Skeletal muscle satellite cell (primary cell): Measurements from ENCODE around the gene C19orf44.

Experiments
- H3K27me3 ChIP-seq: 2 replicates; pipeline ENCODE4 v1.7.0; 2013; ENCODE audit warnings: low read length; ENCODE audit not compliant: control insufficient read depth, insufficient read depth
- H3K36me3 ChIP-seq: 2 replicates; pipeline ENCODE4 v1.7.0; 2013; ENCODE audit warnings: mild to moderate bottlenecking, control low read depth, low read length; ENCODE audit not compliant: insufficient read depth
- H3K4me1 ChIP-seq: 2 replicates; pipeline ENCODE4 v1.7.0; 2013; ENCODE audit warnings: low read length; ENCODE audit not compliant: control insufficient read depth, insufficient read depth
- H3K4me2 ChIP-seq: 2 replicates; pipeline ENCODE4 v1.7.0; 2013; ENCODE audit warnings: mild to moderate bottlenecking, low read length
- H3K4me3 ChIP-seq: 2 replicates; pipeline ENCODE4 v1.7.0; 2013; ENCODE audit warnings: low read length
- H3K9ac ChIP-seq: 2 replicates; pipeline ENCODE4 v1.7.0; 2013; ENCODE audit warnings: mild to moderate bottlenecking, low read depth, low read length, moderate library complexity
- H3K9me3 ChIP-seq: replicated peaks from 2 replicates; pipeline ENCODE4 v1.7.0; 2013; ENCODE audit warnings: mild to moderate bottlenecking, control low read depth, low read length

The C19orf44 gene

DNA sequence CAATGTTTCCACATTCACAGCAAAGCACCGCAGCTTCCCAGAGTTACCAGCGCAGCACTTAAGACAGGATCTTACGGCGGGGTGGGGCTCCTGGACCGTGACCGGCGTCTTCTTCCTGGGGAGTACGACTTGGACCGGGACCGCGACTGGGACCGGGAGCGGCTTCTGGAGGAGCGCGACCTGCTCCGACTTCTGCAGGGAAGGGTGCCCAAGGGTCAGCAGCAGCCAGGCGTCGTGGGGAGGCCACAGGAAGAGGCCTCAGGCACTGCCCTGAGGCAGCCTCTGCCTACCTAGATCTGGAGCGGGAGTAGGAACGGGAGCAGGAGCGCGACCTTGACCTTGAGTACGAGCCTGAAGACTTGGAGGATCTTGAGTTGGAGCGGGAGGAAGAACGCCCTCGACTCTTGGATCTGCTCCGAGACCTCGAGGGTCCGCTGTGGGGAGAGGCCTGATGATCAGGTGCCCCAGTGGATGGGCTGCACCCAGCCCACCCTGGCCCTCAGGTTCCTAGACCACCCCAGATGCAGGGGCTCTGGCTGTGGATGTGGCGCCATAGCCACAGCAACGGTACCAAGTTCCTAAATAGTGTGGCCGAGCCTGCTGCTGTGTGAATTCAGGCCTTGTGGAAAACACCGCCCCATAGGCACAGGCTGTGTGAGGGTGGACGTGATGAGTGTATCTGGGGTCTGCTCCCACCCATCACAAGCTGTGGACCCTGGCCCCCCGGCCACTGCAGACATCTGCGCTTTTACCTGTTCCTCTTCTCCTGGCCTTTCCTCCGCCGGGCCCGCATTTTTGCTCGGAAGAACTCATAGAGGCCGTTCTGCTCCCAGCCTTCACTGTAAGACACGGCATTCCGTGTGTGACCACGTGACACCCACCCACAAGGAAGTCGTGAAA is 24.1 kb downstream of the C19orf44 start:
- Histone ChIP-seq H3K9ac (no peak overlapping the region), H3K27me3 (no peaks in the 10 kb centered on the region), H3K36me3 (peaks cover 79% of the 10 kb centered on the region), H3K4me3 (no peak overlapping the region), H3K4me1 (no peaks in the 10 kb centered on the region), H3K4me2 (no peak overlapping the region), H3K9me3 (no peaks in the 10 kb centered on the region)

DNA sequence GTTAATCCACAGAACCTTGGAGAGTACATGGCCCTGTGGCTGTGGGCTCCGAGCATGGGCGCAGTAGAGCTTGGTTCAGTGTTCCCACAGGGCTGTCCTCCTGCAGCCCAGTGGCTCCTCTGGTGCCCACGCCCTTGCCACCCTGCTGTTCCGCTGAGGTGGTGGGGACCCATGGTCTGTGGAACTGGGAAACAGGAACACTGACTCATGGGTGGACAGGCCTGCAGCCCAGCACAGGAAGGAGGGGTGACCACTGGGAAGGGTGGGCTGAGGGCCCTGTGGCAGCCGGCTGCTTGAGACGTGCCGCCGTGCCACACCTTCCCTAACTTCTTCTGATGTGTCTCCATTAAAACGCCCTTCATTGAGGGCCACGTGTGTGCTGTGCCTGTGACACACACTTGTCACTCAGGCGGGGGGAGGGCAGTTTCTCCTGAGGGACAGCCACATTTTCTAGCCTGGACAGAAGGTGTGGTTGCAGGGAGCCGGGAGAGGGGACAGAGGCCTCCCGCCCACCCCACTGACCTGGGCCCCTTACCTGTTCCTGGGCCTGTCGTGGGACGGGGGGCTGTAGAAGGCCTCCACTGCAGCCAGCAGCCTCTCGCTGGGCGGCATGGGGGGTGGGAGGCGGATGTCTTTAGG is 24.9 kb downstream of the C19orf44 start:
- Histone ChIP-seq H3K4me3 (no peak overlapping the region), H3K27me3 (no peaks in the 10 kb centered on the region), H3K4me1 (no peaks in the 10 kb centered on the region), H3K36me3 (peaks cover 86% of the 10 kb centered on the region), H3K9me3 (no peaks in the 10 kb centered on the region), H3K9ac (no peak overlapping the region), H3K4me2 (no peak overlapping the region)

DNA sequence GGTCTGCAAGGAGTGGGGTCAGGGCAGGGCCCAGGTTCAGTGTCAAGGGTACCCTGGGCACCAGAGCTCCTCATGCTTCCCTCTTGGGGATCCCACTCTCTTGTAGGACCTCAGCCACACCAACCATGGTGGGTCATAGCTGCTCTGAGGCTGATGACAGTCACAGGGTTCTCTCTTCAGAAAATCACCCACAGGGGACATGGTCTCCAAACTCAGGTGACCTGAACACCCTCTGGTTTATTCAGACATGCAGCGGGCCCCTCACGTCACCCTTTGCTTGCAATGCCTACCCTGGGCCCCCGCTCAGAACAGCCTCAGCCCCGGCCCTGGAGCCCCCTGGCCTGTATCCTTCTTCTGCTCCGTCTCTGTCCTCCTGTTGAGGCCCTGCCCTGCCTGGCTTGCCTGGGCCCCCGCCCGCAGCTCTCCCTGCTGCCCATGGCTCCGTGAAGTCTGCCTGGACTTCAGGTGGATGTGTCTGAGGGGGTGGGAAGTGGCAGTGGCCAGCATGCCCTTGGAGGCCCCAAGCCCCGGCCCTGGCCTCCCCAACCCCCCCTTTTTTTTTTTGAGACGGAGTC is 25.6 kb downstream of the C19orf44 start:
- Histone ChIP-seq H3K9ac (no peak overlapping the region), H3K36me3 (peaks cover 88% of the 10 kb centered on the region), H3K4me2 (no peak overlapping the region), H3K27me3 (no peaks in the 10 kb centered on the region), H3K4me3 (no peak overlapping the region), H3K4me1 (no peaks in the 10 kb centered on the region), H3K9me3 (no peaks in the 10 kb centered on the region)

DNA sequence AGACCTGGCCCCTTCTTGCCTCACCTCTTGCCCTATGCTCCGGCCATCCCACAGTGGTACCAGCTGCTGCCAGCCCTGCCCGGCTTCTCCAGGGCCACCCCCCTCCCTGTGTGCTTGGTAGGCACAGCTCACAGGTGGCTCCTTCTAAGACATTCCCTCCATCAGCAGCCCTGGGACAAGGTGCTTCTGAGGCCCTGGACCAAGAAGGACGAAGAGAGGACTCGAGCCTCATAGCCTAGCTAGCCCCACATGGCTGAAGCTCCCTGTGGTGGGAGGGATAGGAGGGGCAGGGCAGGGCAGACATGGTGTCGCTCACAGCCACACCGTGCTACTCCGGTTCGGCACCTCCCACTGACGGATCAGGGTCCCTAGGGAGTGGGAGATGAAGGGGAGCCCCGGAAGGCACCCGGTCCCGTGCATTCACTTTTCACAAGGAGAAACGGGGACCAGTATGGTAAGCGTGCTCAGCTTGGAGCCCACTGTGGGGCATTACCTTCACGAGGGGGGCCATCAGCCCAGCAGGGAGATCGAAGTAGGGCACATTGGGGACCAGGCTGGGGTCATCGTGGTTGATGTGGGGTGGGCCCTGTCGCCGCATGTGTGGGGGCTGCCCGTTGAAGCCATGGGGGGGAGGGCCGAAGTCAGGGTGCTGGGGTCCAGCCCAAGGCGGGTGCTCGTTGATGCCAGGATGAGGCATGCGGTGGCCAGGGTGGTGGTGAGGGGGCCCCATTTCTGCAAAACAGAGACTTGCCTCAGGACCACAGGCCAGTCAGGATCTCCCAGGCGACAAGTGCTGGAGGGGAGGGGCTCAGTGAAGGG is 26.6 kb downstream of the C19orf44 start:
- no peak overlapping the region for H3K4me2 ChIP-seq
- no peaks in the 10 kb centered on the region for H3K4me1 ChIP-seq
- H3K4me3 ChIP-seq: no peak overlapping the region
- no peaks in the 10 kb centered on the region for H3K27me3 ChIP-seq
- peaks cover 88% of the 10 kb centered on the region for H3K36me3 ChIP-seq
- H3K9me3 ChIP-seq: no peaks in the 10 kb centered on the region
- H3K9ac ChIP-seq: no peak overlapping the region

DNA sequence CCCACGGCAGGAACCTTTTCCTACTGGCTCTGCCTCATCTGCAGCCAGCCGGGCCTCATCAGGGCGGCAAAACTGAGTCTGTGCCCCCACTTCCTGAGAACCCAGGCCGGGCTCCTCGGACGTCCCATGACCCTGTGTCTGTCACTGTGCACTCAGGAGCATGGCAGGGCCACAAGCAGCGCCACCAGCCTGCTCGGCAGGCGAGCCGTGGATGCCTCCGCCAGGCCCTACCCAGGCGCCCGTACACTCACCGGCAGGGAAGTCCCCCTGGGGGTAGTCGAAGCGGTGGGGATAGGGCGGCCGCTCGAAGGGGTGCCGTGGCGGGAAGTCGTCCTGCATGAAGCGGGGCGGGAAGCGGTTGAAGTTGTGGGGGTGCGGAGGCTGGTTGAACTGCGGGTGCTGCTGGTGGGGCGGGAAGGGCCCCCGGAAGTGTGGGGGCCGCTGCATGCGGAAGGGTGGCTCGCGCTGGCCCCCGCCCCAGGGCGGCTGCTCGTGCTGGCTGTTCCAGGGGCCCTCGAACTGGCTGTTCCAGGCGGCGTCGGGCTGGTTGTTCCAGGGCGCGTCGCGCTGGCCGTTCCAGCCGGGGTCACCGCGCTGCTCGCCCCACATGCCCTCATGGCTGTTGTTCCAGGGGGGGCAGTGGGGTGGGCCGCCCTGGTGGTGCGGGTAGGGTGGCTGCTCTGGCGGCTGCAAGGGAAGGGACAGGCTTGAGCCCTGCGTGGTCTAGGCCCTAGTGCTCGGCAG is 29.0 kb downstream of the C19orf44 start:
- no peak overlapping the region for H3K4me2 ChIP-seq
- no peak overlapping the region for H3K4me3 ChIP-seq
- H3K9me3 ChIP-seq: no peaks in the 10 kb centered on the region
- no peak overlapping the region for H3K9ac ChIP-seq
- no peaks in the 10 kb centered on the region for H3K27me3 ChIP-seq
- H3K4me1 ChIP-seq: no peaks in the 10 kb centered on the region
- peaks cover 83% of the 10 kb centered on the region for H3K36me3 ChIP-seq

DNA sequence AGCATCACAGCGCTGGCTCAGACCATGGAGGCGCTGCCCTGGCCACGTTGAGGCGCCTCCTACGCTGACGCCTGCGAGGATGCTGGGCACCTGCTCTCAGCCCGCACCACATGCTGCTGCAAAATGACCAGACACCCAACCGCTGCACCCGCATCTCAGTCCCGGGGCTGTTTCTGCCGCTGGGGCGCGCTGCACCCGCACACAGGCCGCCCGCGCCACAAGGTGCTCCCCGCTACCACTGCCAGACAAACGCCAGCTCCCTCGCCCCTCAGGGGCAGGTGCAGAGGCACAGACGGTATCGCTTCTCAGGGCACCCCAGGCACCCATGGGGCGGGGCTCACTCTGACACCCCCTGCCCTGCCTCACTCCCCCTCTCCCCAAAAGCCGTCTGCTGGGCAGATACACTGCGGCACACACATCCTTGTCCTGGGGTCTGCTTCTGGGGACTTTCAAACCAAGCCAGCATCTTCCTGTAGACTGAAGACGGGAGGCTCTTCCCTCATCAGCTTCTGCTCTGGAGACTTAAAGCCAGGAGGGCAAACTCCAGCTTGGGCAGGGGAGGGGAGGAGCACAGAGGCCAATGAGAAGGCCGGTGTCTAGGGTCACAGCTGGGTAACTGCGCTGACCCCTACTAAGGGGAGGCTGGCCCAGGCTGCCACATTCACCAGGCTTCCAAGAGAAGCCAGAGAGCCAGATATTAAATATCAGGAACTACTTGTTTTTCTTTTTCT is 29.7 kb downstream of the C19orf44 start:
- Histone ChIP-seq H3K4me2 (no peak overlapping the region), H3K27me3 (no peaks in the 10 kb centered on the region)

DNA sequence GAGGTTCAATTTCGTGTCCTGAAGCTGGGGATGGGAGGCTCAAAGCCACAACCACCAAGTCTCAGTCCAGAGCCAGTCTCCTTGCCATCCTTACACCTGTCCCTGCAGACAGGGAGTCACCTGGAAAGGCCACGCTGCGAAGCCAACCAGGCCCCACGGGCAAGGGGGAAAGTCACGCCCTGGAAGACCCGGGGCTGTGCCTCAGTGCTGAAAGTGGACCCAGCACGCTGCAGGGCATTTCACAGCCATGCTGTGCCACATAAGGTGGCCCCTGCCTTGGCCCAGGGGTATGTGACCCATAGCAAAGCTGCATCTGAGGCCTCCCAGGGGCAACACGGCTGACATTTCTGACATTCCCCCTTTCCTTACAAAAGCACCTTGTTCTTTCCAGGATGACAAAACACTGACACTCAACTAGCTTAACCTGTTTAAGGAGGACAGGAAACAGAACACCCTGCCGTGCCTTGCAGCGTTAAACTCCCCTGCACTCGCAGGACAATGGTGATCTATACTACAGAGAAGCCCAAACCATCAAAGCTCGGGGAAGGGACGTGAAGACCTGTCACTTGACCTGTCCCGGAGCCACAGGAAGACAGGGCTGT is 31.2 kb downstream of the C19orf44 start:
- Histone ChIP-seq H3K9me3 (no peaks in the 10 kb centered on the region), H3K27me3 (no peaks in the 10 kb centered on the region), H3K4me3 (no peak overlapping the region), H3K36me3 (peaks cover 87% of the 10 kb centered on the region), H3K4me1 (no peaks in the 10 kb centered on the region), H3K4me2 (no peak overlapping the region), H3K9ac (no peak overlapping the region)

More for the DNA sequence above, 29.7 kb downstream of the C19orf44 start:
- no peaks in the 10 kb centered on the region for H3K4me1 ChIP-seq
- H3K9ac ChIP-seq: no peak overlapping the region
- no peaks in the 10 kb centered on the region for H3K9me3 ChIP-seq
- H3K4me3 ChIP-seq: no peak overlapping the region
- peaks cover 83% of the 10 kb centered on the region for H3K36me3 ChIP-seq

DNA sequence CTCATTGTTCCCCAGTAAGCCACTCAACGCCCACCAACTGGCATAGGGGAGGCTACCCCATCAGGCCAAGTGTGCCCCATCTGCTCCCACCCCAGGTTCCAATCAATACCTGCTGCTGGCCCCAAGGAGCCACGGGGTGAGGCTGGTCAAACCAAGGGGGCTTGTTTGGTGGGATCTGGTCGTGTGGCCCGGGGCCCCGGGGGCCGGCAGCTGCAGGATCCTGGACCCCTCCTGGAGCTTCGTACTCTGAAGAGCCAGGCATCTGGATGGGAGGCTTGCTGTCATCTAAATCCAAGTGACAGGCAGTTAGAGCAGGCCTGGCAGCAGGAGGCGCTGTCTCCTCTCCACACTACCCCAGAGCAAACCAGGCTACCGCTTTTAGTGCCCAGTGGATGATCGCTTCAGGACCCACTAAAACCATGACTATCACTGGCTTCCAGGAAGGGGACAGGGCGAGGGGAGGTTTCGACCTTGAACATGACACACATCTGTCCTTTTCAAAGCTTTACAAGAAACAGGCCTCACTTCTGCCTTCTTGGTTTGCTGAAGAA is 31.9 kb downstream of the C19orf44 start:
- Histone ChIP-seq H3K4me3 (no peak overlapping the region), H3K9ac (no peak overlapping the region), H3K36me3 (peaks cover 87% of the 10 kb centered on the region), H3K4me2 (no peak overlapping the region), H3K27me3 (no peaks in the 10 kb centered on the region), H3K4me1 (no peaks in the 10 kb centered on the region), H3K9me3 (no peaks in the 10 kb centered on the region)

DNA sequence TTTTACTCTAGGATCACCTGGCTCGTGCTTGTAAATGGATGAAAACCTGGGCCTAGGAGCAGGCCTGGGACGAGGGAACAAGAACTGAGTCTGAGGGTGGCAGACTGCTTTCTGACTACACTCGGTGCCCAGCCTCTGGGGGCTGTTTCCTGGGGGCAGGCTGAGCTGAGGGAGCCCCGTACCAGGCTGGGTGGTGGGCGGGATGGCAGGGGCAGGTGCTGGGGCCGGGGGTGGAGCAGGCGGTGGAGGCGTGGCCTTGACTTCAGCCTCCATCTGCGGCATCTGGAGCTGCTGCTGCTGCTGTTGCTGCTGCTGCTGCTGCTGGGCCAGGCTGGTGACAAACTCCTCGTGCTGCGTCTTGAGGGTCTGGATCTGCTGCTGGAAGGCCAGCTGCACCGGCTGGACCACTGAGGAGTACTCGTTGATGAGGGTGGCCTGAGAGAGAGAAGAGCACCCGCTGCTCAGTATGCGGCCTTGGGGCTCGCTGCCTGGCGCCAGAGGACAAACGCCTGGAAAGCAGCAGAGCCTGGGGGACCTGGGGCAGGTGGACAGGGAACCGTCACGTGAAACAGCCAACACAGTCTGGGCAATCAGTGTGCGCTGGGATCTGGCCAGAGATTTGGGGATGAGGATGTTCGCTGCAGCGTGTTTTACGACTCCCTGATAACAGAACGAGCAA is 33.4 kb downstream of the C19orf44 start:
- H3K36me3 ChIP-seq: peaks cover 87% of the 10 kb centered on the region
- no peak overlapping the region for H3K4me3 ChIP-seq
- H3K9me3 ChIP-seq: no peaks in the 10 kb centered on the region
- H3K4me1 ChIP-seq: no peaks in the 10 kb centered on the region
- H3K27me3 ChIP-seq: no peaks in the 10 kb centered on the region
- H3K4me2 ChIP-seq: no peak overlapping the region
- no peak overlapping the region for H3K9ac ChIP-seq
